HUES48 (cell line): ENCODE measurements around the gene NEGR1.

Source experiments
- H3K27ac ChIP-seq: one replicate; pipeline ENCODE4 v1.7.0; 2013; ENCODE audit warnings: low read depth, low read length, inconsistent platforms
- H3K27me3 ChIP-seq: 2 replicates; pipeline ENCODE4 v1.6.1; 2013; ENCODE audit warnings: mild to moderate bottlenecking, low read length; ENCODE audit not compliant: control insufficient read depth, insufficient read depth
- H3K36me3 ChIP-seq: 2 replicates; pipeline ENCODE4 v1.6.1; 2013; ENCODE audit warnings: low read length; ENCODE audit not compliant: control insufficient read depth, insufficient read depth
- H3K4me1 ChIP-seq: 2 replicates; pipeline ENCODE4 v1.6.1; 2013; ENCODE audit warnings: mild to moderate bottlenecking, low read length; ENCODE audit not compliant: control insufficient read depth, insufficient read depth
- H3K4me3 ChIP-seq: 2 replicates; pipeline ENCODE4 v1.5.1; 2013; ENCODE audit warnings: mild to moderate bottlenecking, low read depth, low read length
- H3K9ac ChIP-seq: 2 replicates; pipeline ENCODE4 v1.6.1; 2013; ENCODE audit warnings: mild to moderate bottlenecking, low read depth, low read length, moderate library complexity
- H3K9me3 ChIP-seq: 2 replicates; pipeline ENCODE4 v1.6.1; 2013; ENCODE audit warnings: low read length; ENCODE audit not compliant: control insufficient read depth, insufficient read depth

The NEGR1 gene

GRCh38 chr1:71559880-71560279 is 722.5 kb downstream of the NEGR1 start:
- H3K4me3 ChIP-seq: no peak overlapping the region
- H3K9me3 ChIP-seq: no peaks in the 10 kb centered on the region
- H3K36me3 ChIP-seq: no peaks in the 10 kb centered on the region
- H3K27ac ChIP-seq: no peak overlapping the region
- no peaks in the 10 kb centered on the region for H3K4me1 ChIP-seq
- H3K27me3 ChIP-seq: no peaks in the 10 kb centered on the region
- H3K9ac ChIP-seq: no peak overlapping the region

- H3K9ac ChIP-seq: no peak overlapping the region
- no peaks in the 10 kb centered on the region for H3K36me3 ChIP-seq
- H3K27ac ChIP-seq: no peak overlapping the region
- H3K4me1 ChIP-seq: no peaks in the 10 kb centered on the region
- H3K27me3 ChIP-seq: no peaks in the 10 kb centered on the region
- H3K9me3 ChIP-seq: no peaks in the 10 kb centered on the region
- H3K4me3 ChIP-seq: no peak overlapping the region
These were observed 725.2 kb downstream of the NEGR1 start for GRCh38 chr1:71557138-71557537.

- Histone ChIP-seq H3K4me3 (no peak overlapping the region), H3K4me1 (no peaks in the 10 kb centered on the region), H3K27me3 (no peaks in the 10 kb centered on the region), H3K27ac (no peak overlapping the region), H3K36me3 (no peaks in the 10 kb centered on the region), H3K9ac (no peak overlapping the region), H3K9me3 (no peaks in the 10 kb centered on the region)
These were observed 733.9 kb downstream of the NEGR1 start for GRCh38 chr1:71548398-71548890.

- Histone ChIP-seq H3K9me3 (no peaks in the 10 kb centered on the region), H3K4me1 (no peaks in the 10 kb centered on the region), H3K4me3 (no peak overlapping the region), H3K36me3 (no peaks in the 10 kb centered on the region), H3K9ac (no peak overlapping the region), H3K27ac (no peak overlapping the region), H3K27me3 (no peaks in the 10 kb centered on the region)
These were observed 740.2 kb downstream of the NEGR1 start for GRCh38 chr1:71542155-71542554.

- no peak overlapping the region for H3K4me3 ChIP-seq
- H3K36me3 ChIP-seq: no peaks in the 10 kb centered on the region
- no peaks in the 10 kb centered on the region for H3K27me3 ChIP-seq
- H3K27ac ChIP-seq: no peak overlapping the region
- no peaks in the 10 kb centered on the region for H3K4me1 ChIP-seq
- H3K9me3 ChIP-seq: no peaks in the 10 kb centered on the region
- H3K9ac ChIP-seq: no peak overlapping the region
These were observed 748.4 kb downstream of the NEGR1 start for GRCh38 chr1:71533950-71534349.

GRCh38 chr1:71532343-71532742 is 750.0 kb downstream of the NEGR1 start:
- Histone ChIP-seq H3K27ac (no peak overlapping the region), H3K9ac (no peak overlapping the region), H3K36me3 (no peaks in the 10 kb centered on the region), H3K4me1 (no peaks in the 10 kb centered on the region), H3K27me3 (no peaks in the 10 kb centered on the region), H3K9me3 (no peaks in the 10 kb centered on the region), H3K4me3 (no peak overlapping the region)

- Histone ChIP-seq H3K9ac (no peak overlapping the region), H3K36me3 (no peaks in the 10 kb centered on the region), H3K4me1 (no peaks in the 10 kb centered on the region), H3K27me3 (no peaks in the 10 kb centered on the region), H3K4me3 (no peak overlapping the region), H3K9me3 (no peaks in the 10 kb centered on the region), H3K27ac (no peak overlapping the region)
These were observed 755.5 kb downstream of the NEGR1 start for GRCh38 chr1:71526824-71527223.

- H3K4me3 ChIP-seq: no peak overlapping the region
- H3K36me3 ChIP-seq: no peaks in the 10 kb centered on the region
- H3K27ac ChIP-seq: no peak overlapping the region
- no peaks in the 10 kb centered on the region for H3K27me3 ChIP-seq
- H3K9me3 ChIP-seq: no peaks in the 10 kb centered on the region
- H3K4me1 ChIP-seq: no peaks in the 10 kb centered on the region
- no peak overlapping the region for H3K9ac ChIP-seq
These were observed 759.6 kb downstream of the NEGR1 start for GRCh38 chr1:71522721-71523120.

GRCh38 chr1:71521655-71522264 is 760.6 kb downstream of the NEGR1 start:
- Histone ChIP-seq H3K4me3 (no peak overlapping the region), H3K4me1 (no peaks in the 10 kb centered on the region), H3K9me3 (no peaks in the 10 kb centered on the region), H3K27ac (no peak overlapping the region), H3K36me3 (no peaks in the 10 kb centered on the region), H3K27me3 (no peaks in the 10 kb centered on the region), H3K9ac (no peak overlapping the region)

GRCh38 chr1:71511505-71511904 is 770.8 kb downstream of the NEGR1 start:
- Histone ChIP-seq H3K36me3 (no peaks in the 10 kb centered on the region), H3K27me3 (no peaks in the 10 kb centered on the region), H3K4me3 (no peak overlapping the region), H3K4me1 (no peaks in the 10 kb centered on the region), H3K9me3 (peaks cover 6% of the 10 kb centered on the region; the same call in 1 of the 2 replicates), H3K27ac (no peak overlapping the region), H3K9ac (no peak overlapping the region)

- H3K36me3 ChIP-seq: no peaks in the 10 kb centered on the region
- no peaks in the 10 kb centered on the region for H3K4me1 ChIP-seq
- H3K9me3 ChIP-seq: peaks cover 6% of the 10 kb centered on the region; the same call in 1 of the 2 replicates
- H3K27me3 ChIP-seq: no peaks in the 10 kb centered on the region
- H3K4me3 ChIP-seq: no peak overlapping the region
- no peak overlapping the region for H3K27ac ChIP-seq
- H3K9ac ChIP-seq: no peak overlapping the region
These were observed 771.6 kb downstream of the NEGR1 start for GRCh38 chr1:71510725-71511124.
